Neutrophil (primary cell): ENCODE data around the gene CCDC40.

Experiments used
- H3K27ac ChIP-seq: fragments of 200-600 bp; sonication (generic); 2 replicates; pipeline ENCODE4 v1.5.1; 2016; ENCODE audit warnings: mild to moderate bottlenecking, moderate library complexity
- H3K27me3 ChIP-seq: fragments of 200-600 bp; sonication (generic); 2 replicates; pipeline ENCODE4 v1.6.0; 2016; ENCODE audit warnings: mild to moderate bottlenecking
- H3K36me3 ChIP-seq: fragments of 200-600 bp; sonication (generic); 2 replicates; pipeline ENCODE4 v1.5.1; 2017
- H3K4me1 ChIP-seq, 2 experiments: fragments of 200-600 bp in 1 of 2; sonication (generic) in 1 of 2; 1 replicate in 1 of 2; 2 replicates in 1 of 2; pipeline versions ENCODE4 v1.5.1 to v1.6.1; 2013 to 2016; ENCODE audit warnings: low read depth in 1 of 2, low read length in 1 of 2, mild to moderate bottlenecking in 1 of 2, moderate library complexity in 1 of 2; ENCODE audit not compliant: control insufficient read depth in 1 of 2, insufficient read depth in 1 of 2
- H3K4me3 ChIP-seq, 2 experiments: fragments of 200-600 bp in 1 of 2; sonication (generic) in 1 of 2; 1 replicate in 1 of 2; 2 replicates in 1 of 2; pipeline ENCODE4 v1.5.1; 2013 to 2016; ENCODE audit warnings: low read depth in 1 of 2, low read length in 1 of 2, mild to moderate bottlenecking in 1 of 2, moderate library complexity in 1 of 2
- H3K9me3 ChIP-seq: fragments of 200-600 bp; sonication (generic); 2 replicates; pipeline ENCODE4 v1.5.1; 2016
- TF ChIP-seq, protein P1 (sequence below): fragments of 200-600 bp; sonication (generic); IDR thresholded peaks from 2 replicates; pipeline ENCODE4 v1.5.1; 2016; ENCODE audit warnings: antibody characterized with exemption

The CCDC40 gene

DNA sequence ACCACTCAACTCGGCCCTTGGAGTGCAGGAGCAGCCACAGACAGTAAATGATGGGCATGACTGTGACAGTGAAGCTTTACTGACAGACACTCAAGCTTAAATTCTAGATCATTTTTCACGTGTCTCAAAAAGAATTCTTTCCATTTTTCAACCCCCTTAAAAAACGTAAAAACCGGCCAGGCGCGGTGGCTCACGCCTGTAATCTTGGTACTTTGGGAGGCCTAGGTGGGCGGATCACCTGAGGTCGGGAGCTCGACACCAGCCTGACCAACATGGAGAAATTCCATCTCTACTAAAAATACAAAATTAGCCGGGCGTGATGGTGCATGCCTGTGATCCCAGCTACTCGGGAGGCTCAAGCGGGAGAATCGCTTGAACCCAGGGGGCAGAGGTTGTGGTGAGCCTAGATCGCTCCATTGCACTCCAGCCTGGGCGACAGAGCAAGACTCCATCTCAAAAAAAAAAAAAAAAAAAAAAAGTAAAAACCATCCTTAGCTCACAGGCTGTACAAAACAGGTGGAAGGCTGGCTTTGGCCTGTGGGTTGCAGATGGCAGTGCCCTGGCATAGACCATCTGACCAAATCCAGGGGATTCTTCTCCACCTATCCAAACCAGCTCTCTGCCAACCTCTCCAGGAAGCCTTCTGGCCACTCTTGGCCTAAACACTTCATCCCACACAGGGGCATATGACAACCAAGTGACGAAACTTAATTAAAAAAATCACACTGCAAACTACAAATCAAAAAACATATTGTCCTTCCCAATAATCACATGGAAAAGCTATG is 19.0 kb upstream of the CCDC40 start:
- TF ChIP-seq, protein P1, sequence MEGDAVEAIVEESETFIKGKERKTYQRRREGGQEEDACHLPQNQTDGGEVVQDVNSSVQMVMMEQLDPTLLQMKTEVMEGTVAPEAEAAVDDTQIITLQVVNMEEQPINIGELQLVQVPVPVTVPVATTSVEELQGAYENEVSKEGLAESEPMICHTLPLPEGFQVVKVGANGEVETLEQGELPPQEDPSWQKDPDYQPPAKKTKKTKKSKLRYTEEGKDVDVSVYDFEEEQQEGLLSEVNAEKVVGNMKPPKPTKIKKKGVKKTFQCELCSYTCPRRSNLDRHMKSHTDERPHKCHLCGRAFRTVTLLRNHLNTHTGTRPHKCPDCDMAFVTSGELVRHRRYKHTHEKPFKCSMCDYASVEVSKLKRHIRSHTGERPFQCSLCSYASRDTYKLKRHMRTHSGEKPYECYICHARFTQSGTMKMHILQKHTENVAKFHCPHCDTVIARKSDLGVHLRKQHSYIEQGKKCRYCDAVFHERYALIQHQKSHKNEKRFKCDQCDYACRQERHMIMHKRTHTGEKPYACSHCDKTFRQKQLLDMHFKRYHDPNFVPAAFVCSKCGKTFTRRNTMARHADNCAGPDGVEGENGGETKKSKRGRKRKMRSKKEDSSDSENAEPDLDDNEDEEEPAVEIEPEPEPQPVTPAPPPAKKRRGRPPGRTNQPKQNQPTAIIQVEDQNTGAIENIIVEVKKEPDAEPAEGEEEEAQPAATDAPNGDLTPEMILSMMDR: no peak
- no peak overlapping the region for H3K27ac ChIP-seq
- H3K4me1 ChIP-seq: no peaks in the 10 kb centered on the region
- H3K36me3 ChIP-seq: no peaks in the 10 kb centered on the region
- no peaks in the 10 kb centered on the region for H3K27me3 ChIP-seq
- H3K4me3 ChIP-seq: no peak overlapping the region
- no peaks in the 10 kb centered on the region for H3K9me3 ChIP-seq

DNA sequence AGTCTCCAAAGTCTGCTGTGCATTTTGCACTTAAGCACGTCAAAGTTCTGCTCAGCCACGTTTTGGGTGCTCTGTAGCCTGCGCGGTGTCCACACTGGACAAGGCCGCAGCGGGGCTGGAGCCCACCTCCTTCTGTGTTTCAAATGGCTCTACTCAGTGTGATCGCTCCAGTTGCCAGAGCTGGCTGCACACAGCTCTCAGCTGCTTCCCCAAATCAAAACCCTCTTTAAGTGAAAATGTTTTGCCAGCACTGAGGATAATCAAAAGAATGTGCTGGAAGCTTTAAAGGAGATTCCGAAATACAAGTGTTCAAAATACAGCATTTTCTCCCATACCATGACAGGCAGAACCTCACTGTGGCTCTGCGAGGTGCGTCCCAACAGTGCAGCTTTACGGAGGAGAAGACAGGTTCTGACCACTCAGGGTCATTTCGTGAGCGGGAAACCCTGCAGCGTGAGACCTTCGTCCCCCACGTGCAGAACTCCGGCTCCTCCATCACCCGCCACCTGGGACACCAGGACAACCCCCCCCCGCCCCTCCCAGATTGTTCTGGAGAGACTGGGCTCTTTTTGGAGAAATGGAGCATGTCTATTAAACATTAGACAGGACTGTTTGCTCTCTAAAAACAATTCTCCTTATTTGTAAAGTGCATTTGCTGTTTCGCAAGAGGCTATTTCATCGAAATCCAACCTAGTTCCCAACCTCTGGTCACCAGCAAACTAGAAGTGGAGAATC is 17.4 kb upstream of the CCDC40 start:
- H3K36me3 ChIP-seq: no peaks in the 10 kb centered on the region
- no peaks in the 10 kb centered on the region for H3K9me3 ChIP-seq
- H3K4me1 ChIP-seq: no peaks in the 10 kb centered on the region
- TF ChIP-seq, protein P1: no peak
- no peak overlapping the region for H3K4me3 ChIP-seq
- no peaks in the 10 kb centered on the region for H3K27me3 ChIP-seq
- no peak overlapping the region for H3K27ac ChIP-seq

DNA sequence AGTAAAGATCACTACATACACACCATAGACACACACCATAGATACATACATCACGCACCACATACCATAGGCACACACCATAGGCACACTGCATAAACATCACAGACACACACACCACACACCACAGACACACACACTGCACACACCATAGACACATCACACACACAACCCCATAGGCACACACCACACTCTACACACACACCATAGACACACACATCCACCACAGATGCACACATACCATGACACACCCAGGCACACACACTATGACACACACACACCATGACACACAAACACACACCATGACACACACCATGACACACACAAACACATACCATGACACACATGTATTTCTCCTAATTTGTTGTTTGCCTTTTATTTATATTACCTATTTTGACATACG is 14.8 kb upstream of the CCDC40 start:
- Histone ChIP-seq H3K4me1 (no peaks in the 10 kb centered on the region), H3K27me3 (no peaks in the 10 kb centered on the region), H3K4me3 (no peak overlapping the region), H3K36me3 (no peaks in the 10 kb centered on the region), H3K9me3 (no peaks in the 10 kb centered on the region), H3K27ac (no peak overlapping the region)
- TF ChIP-seq, protein P1: no peak

DNA sequence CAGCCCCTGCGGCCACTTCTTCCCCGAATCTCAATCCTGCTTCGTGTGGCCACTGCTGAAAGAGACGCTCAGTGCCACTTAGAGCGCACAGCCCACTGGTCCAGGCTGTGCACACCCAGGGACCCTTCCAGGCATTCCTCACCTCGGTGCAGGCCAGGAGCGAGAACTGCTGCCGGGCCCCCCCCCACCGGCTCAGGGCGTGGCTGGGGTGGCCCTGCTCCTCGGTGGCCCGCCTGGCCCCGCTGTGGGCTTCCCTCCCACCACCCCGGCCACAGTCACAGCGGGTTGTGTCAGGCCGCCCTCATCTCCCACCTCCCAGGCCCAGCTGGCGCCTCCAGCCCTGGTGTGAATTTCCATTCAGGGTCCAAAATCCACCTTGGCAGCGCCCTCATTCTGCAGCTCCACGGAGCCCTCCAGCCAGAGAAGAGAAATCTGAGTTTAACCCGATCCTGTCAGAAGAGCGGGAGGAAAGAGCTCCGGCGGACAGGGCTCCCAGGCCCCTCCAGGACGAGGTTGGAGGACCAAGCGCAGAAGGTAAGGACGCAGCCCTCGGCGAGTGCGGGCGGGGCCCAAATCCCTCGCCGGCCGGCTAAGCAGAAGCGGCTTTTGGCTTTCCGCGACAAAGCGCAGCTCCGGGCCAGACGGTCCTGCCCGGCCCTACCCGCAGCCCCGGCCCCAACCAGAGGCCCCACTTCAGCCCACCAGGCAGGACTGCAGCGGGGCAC is 12.8 kb upstream of the CCDC40 start:
- Histone ChIP-seq H3K27ac (no peak overlapping the region), H3K4me3 (no peak overlapping the region), H3K27me3 (peaks cover 2% of the 10 kb centered on the region), H3K36me3 (no peaks in the 10 kb centered on the region), H3K9me3 (no peaks in the 10 kb centered on the region), H3K4me1 (no peaks in the 10 kb centered on the region)
- TF ChIP-seq, protein P1: no peak

DNA sequence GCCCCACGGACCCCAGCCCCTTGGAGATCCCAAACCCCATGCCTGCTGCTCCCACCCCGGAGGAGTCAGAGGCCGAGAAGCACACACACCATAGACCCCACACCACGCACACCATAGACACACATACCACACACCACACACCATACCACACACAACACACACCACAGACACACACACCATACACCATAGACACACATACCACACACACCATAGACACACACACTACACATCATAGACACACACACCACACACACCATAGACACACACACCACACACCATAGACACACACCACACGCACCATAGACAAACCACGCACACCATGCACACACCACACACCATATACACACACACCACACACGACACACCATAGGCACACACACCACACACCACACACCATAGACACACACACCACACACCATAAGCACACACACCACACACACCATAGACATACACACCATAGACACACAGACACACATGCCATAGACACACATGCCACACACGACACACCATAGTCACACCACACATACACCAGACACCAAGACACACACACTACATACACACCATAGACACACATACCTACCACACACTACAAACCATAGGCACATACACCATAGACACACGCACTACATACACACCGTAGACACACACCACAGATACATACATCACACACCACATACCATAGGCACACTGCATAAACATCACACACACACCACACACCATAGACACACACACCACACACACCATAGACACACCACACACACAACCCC is 12.1 kb upstream of the CCDC40 start:
- peaks cover 10% of the 10 kb centered on the region for H3K27me3 ChIP-seq
- H3K4me3 ChIP-seq: no peak overlapping the region

More for the DNA sequence above, 12.1 kb upstream of the CCDC40 start:
- no peaks in the 10 kb centered on the region for H3K36me3 ChIP-seq
- no peaks in the 10 kb centered on the region for H3K4me1 ChIP-seq
- H3K9me3 ChIP-seq: no peaks in the 10 kb centered on the region
- TF ChIP-seq, protein P1: no peak
- H3K27ac ChIP-seq: no peak overlapping the region
